GM21367 (cell line): ENCODE data around the gene ZNF782.
"Not testable (repeated sequence)": the region's sequence is repeated elsewhere in the genome, so short reads cannot be mapped to it uniquely, and the experiment has no call there.

Experiments used
- ATAC-seq: cut with Tn5 transposase; IDR thresholded peaks from one replicate; pipeline ENCODE4 v1.9.1; 2021; ENCODE audit not compliant: unreplicated experiment

Gene ZNF782

GRCh38 chr9:96854651-96855273, 448 bp upstream of the ZNF782 start:
- ATAC-seq = no peak

DNA sequence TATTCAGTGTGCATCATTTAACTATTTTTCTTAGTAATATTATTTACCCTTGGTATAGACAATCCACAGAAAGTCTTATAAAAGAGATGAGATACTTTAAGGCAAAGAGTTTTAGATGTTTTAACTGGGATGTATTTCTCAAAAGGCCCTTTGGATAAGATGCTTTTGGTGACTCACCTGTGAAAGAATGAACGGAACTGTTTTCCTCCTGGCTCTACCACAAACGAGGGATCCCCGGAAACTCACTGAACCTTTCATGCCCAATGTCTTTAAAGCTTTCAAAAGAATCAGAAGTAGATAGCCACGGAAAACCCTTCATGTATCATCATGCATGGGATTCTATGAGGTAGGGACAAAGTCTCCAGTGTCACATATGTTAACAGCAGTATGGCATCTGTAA, 1.6 kb downstream of the ZNF782 start:
- ATAC-seq = no peak

GRCh38 chr9:96844040-96844439, 10.3 kb downstream of the ZNF782 start:
- ATAC-seq = no peak

- no peak for ATAC-seq
Measured at GRCh38 chr9:96818533-96818932, 35.8 kb downstream of the ZNF782 start.

DNA sequence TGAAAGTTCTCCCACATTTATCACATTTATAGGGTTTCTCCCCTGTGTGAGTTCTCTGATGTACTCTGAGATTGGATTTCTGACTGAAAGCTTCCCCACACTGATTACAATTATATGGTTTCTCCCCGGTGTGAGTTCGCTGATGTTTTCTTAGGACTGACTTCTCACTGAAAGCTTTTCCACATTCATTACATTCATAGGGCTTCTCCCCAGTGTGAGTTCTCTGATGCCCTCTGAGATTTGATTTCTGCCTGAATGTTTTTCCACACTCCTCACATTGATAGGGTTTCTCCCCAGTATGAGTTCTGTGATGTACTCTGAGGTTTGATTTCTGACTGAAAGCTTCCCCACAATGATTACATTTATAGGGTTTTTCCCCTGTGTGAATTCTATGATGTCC, 36.3 kb downstream of the ZNF782 start:
- no peak for ATAC-seq

- ATAC-seq = no peak
Measured at GRCh38 chr9:96813607-96814006, 40.7 kb downstream of the ZNF782 start.

- ATAC-seq = not testable (repeated sequence)
Measured at GRCh38 chr9:96798959-96799358, 55.4 kb downstream of the ZNF782 start.

DNA sequence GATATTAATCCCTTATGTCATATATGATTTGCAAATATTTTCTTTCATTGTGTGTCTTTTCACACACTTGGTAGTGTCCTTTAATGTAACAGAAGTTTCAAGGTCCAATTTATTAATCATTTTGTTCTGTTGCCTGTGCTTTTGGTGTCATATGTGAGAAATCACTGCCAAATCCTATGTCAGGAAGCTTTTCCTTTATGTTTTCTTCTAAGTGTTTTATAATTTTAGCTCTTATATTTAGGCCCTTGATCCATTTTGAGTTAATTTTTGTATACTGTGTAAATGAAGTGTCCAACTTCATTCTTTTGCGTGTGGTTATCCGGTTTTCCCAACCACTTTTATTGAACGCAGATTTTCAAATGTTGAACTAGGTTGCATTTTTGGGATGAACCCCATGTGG, 70.3 kb downstream of the ZNF782 start:
- no peak for ATAC-seq

GRCh38 chr9:96782235-96782634, 72.1 kb downstream of the ZNF782 start:
- ATAC-seq = no peak

DNA sequence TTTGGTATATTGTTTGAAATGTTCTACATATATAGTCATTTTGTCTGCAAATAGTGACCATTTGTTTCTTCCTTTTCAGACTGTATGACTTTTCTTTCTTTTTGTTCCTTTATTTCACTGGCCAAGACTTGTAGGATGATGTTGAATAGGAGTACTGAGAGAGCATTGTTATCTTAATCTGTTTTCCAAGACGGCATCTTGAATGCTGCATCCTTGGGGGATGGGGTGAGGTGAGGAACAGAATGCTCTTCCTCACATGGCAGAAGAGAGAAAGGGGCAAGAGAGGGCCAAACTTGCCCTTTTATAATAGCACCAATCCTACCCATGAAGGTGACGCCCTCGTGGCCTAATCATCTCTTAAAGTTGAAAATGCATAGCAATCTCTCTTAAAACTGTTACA, 72.8 kb downstream of the ZNF782 start:
- ATAC-seq = no peak

DNA sequence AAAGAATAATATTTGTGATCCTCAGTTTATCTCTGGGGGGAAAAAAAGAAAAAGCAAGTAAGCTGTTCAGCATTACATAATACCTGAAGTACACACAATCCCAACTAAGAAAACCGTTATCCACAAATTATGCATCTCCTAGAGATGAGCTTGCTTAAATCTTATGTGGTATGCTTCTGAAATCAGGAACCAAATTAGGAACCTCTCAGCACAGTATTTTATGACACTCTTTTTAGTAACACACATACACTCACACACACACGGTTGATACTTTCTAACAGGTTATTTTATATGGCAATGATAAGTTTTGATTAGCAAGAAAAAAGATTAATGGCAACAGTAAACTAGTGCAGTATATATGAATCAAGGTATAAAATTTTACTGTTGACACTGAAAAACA, 75.2 kb downstream of the ZNF782 start:
- ATAC-seq = no peak

DNA sequence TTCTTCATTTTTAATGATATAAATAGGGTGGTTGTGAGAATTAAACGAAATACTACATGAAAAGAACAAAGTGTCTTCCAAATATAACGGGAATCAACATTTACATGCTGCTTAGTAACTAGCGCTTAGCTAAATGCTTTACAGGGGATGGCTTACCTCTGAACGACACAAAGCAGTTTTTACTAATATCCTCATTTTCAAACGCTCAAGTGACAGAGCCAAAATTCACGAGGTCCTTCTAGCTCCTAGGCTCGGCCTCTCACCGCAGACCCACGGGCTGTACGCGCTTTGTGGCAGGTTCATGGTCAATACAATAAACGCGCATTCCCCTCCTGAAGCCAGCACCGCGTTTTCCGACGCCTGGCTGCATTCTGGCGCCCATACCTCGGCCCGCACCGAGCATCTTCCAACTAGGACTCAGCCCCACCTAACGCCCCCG, 76.9 kb downstream of the ZNF782 start:
- ATAC-seq = no peak

DNA sequence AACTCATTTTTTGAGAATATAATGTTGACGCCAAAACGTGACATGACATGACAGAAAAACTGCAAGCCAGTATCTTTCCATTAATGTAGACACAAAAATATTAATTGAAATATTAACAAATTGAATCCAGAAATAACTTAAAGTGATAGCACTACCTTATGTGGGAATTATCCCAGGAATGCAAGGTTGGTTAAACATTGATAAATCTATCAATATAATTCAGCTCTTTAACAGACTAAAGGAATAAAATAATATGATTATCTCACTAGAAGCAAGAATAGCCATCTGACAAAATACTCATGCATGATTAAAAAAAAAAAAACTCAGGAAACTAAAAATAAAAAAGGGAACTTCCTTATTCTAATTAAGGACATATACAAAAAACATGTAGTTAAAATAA, 83.2 kb downstream of the ZNF782 start:
- ATAC-seq = no peak

DNA sequence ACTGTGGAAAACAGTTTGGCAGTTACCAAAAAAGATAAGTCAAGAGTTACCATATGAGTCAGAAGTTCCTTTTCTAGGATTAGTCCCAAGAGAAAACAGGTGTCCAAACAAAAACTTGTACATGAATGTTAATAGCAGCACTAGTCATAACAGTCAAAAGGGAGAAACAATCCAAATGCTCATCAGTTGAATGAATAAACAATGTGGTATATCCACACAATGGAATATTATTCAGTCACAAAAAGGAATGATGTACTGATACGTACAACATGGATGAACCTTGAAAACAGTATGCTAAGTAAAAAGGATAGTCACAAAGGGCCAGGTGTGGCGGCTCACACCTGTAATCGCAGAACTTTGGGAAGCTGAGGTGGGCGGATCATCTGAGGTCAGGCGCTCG, 84.3 kb downstream of the ZNF782 start:
- no peak for ATAC-seq
